Astrocyte (in vitro differentiated cells and primary cell): ENCODE data around the gene WFDC5.

ENCODE experiments used
- CTCF ChIP-seq: IDR thresholded peaks from 2 replicates; pipeline ENCODE4 v1.5.1; 2011; ENCODE audit warnings: low read depth, mild to moderate bottlenecking, inconsistent platforms, low read length, moderate library complexity; ENCODE audit not compliant: insufficient read depth
- EZH2 ChIP-seq: IDR thresholded peaks from 2 replicates; pipeline ENCODE4 v1.6.1; 2012; ENCODE audit warnings: mild to moderate bottlenecking, low read length, inconsistent platforms; ENCODE audit not compliant: insufficient read depth

- TF ChIP-seq CTCF (no peak), EZH2 (no peak)
These were observed 9.7 kb downstream of the WFDC5 start for GRCh38 chr20:45105317-45105716.
